ENCODE results near the gene FGF18.

DNA sequence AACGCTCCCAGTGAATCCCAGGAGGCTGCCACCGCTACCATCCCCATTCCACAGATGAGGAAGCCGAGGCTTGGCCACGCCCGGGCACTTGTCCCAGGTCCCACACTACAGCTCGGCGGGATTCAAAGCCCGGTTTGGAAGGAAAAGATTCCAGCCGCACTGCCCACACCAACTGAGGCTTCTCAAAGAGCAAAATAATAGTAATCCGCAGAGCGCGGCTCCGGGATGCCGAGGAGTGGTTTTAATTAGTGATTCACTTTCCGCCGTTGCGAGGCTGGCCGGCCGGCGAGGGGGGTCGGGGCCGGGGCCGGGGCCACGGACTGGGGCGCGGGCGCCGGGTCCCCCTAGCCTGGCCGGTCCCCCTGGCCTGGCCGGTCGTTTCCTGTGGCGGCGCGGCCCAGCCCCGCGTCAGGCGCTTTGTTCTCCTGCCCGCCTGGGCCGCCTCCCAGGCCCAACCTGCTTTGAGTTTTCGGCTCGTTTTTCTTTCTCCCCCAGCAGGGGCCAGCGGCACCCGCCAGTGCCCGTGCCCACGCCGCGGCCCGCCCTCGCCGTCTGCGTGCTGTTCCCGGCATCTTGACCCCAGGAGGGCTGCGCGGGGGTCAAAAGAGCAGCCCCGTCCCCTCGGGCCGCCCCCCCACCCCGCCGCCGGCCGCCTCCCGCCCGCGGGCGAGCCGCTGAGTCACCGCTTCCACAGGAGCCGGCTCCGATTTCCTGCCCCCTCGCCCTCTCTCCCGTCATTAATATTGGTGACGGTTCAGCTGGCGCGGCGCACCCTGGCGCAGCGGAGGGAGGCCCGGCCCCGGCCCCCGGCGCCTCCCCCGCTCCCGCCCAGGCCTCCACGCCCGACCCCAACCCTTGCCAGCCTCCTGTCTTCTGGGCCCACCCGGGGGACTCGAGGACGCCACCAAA is 31.2 kb downstream of the FGF18 start:
- TF ChIP-seq, protein P1, sequence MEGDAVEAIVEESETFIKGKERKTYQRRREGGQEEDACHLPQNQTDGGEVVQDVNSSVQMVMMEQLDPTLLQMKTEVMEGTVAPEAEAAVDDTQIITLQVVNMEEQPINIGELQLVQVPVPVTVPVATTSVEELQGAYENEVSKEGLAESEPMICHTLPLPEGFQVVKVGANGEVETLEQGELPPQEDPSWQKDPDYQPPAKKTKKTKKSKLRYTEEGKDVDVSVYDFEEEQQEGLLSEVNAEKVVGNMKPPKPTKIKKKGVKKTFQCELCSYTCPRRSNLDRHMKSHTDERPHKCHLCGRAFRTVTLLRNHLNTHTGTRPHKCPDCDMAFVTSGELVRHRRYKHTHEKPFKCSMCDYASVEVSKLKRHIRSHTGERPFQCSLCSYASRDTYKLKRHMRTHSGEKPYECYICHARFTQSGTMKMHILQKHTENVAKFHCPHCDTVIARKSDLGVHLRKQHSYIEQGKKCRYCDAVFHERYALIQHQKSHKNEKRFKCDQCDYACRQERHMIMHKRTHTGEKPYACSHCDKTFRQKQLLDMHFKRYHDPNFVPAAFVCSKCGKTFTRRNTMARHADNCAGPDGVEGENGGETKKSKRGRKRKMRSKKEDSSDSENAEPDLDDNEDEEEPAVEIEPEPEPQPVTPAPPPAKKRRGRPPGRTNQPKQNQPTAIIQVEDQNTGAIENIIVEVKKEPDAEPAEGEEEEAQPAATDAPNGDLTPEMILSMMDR (IDR thresholded peaks at IDR 0.05; ENCODE audit: low read depth, low read length), result no peak
- no peak for TF ChIP-seq EZH2phosphoT487 (IDR thresholded peaks at IDR 0.05; ENCODE audit: low read depth)
